SK-MEL-5 (cell line): ENCODE results near the gene HTR4. TPM values are rescaled to one million over a fixed set of nuclear protein-coding genes. Genes with fewer than 3 reads are reported as not detected.

Experiments used
- DNase-seq: peaks from one replicate; pipeline ENCODE4 v3.0.0-alpha.2; 2016; ENCODE audit warnings: low read depth, low spot score
- in situ Hi-C: cut with HindIII; loops from 2 replicates; pipeline ENCODE4 v1.10.0; 2016; ENCODE audit warnings: low sequenced_read_pairs, high pct_unique_total_duplicates, low pct_unique_long_range_greater_than_20kb
- total RNA-seq: library from RNA; depleted of rRNA; stranded (reverse); fragments of >200 nt; shearing (Covaris generic); gene quantifications from 2 replicates; pipeline ENCODE4 v1.2.3, GENCODE V29; 2014; rRNA removed

HTR4 gene
- total RNA-seq, 1 experiment from 2014 or later = not detected

- in situ Hi-C loops = no loop called here
- DNase-seq = no peak
Measured at GRCh38 chr5:148436029-148436428, 218.3 kb downstream of the HTR4 start.

DNA sequence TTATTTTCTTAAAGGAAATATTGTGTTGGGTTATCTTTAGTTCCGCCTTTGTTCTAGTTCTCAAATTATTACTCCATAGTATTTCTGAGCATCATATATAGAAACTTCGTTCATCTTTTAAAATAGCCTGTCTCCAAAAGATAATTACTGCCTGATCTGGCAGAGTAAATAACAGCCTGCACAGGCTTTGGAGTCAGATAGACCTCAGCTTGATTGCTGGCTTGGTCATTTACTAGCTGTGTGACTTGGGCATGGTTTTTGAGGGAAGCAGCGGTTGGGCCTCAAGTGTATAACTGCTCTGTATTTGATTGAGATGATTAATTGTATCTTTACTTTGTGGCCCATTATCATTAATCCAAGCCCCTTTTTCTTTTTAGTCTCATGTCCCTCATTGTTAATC is 220.5 kb downstream of the HTR4 start:
- in situ Hi-C loops = no loop called here
- DNase-seq = no peak

Other genes with a start within 250 kb of the HTR4 start
- gene ADRB2, start 172.1 kb upstream of the HTR4 start, total RNA-seq = 0.21 and 0.48 TPM in 2 replicates